SK-N-SH (cell line): ENCODE data around the gene DGKH.

Experiments
- EZH2phosphoT487 ChIP-seq: fragments of 200-600 bp; sonication (generic); IDR thresholded peaks from 2 replicates; pipeline ENCODE4 v1.6.1; 2017; ENCODE audit warnings: low read depth, mixed run types, mild to moderate bottlenecking, antibody characterized with exemption, moderate library complexity, borderline replicate concordance
- GATA2 ChIP-seq: sonication (generic); formaldehyde crosslinking; IDR thresholded peaks from 2 replicates; pipeline ENCODE4 v1.5.0; 2020; ENCODE audit warnings: mild to moderate bottlenecking, missing genetic modification reagents
- MAX ChIP-seq: IDR thresholded peaks from 2 replicates; pipeline ENCODE4 v1.4.0; 2012; ENCODE audit warnings: low read depth
- POLR2AphosphoS5 ChIP-seq: IDR thresholded peaks from 2 replicates; pipeline ENCODE4 v1.6.1; 2012; ENCODE audit warnings: low read depth, low read length
- RAD21 ChIP-seq: IDR thresholded peaks from 2 replicates; pipeline ENCODE4 v1.6.1; 2012; ENCODE audit warnings: mild to moderate bottlenecking, low read length
- RFX5 ChIP-seq: IDR thresholded peaks from 2 replicates; pipeline ENCODE4 v1.6.1; 2012; ENCODE audit warnings: mild to moderate bottlenecking, improper control_type of control experiment, low read length
- SIN3A ChIP-seq: IDR thresholded peaks from 2 replicates; pipeline ENCODE4 v1.6.1; 2012; ENCODE audit warnings: low read depth, mild to moderate bottlenecking, low read length, moderate library complexity, borderline replicate concordance
- TAF1 ChIP-seq: IDR thresholded peaks from 2 replicates; pipeline ENCODE4 v1.6.1; 2012; ENCODE audit warnings: low read depth, mild to moderate bottlenecking, low read length, moderate library complexity, borderline replicate concordance
- YY1 ChIP-seq: IDR thresholded peaks from 2 replicates; pipeline ENCODE4 v1.4.0; 2012; ENCODE audit warnings: low read depth, mild to moderate bottlenecking
- ZBTB33 ChIP-seq: IDR thresholded peaks from 2 replicates; pipeline ENCODE4 v1.4.0; 2012; ENCODE audit warnings: low read depth, borderline replicate concordance
- TF ChIP-seq, protein P1 (sequence below): IDR thresholded peaks from 2 replicates; pipeline ENCODE4 v1.6.1; 2012; ENCODE audit warnings: mild to moderate bottlenecking, low read depth, low read length, moderate library complexity
- TF ChIP-seq, protein P2 (sequence below): fragments of 200-600 bp; sonication (generic); IDR thresholded peaks from 2 replicates; pipeline ENCODE4 v1.6.1; 2017; ENCODE audit warnings: antibody characterized with exemption, mild to moderate bottlenecking, moderate library complexity

GRCh38 chr13:42127047-42127446, 78.6 kb downstream of the DGKH start:
- TF ChIP-seq, protein P1, sequence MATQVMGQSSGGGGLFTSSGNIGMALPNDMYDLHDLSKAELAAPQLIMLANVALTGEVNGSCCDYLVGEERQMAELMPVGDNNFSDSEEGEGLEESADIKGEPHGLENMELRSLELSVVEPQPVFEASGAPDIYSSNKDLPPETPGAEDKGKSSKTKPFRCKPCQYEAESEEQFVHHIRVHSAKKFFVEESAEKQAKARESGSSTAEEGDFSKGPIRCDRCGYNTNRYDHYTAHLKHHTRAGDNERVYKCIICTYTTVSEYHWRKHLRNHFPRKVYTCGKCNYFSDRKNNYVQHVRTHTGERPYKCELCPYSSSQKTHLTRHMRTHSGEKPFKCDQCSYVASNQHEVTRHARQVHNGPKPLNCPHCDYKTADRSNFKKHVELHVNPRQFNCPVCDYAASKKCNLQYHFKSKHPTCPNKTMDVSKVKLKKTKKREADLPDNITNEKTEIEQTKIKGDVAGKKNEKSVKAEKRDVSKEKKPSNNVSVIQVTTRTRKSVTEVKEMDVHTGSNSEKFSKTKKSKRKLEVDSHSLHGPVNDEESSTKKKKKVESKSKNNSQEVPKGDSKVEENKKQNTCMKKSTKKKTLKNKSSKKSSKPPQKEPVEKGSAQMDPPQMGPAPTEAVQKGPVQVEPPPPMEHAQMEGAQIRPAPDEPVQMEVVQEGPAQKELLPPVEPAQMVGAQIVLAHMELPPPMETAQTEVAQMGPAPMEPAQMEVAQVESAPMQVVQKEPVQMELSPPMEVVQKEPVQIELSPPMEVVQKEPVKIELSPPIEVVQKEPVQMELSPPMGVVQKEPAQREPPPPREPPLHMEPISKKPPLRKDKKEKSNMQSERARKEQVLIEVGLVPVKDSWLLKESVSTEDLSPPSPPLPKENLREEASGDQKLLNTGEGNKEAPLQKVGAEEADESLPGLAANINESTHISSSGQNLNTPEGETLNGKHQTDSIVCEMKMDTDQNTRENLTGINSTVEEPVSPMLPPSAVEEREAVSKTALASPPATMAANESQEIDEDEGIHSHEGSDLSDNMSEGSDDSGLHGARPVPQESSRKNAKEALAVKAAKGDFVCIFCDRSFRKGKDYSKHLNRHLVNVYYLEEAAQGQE = no peak
- no peak for TF ChIP-seq RAD21
- TF ChIP-seq, protein P2, sequence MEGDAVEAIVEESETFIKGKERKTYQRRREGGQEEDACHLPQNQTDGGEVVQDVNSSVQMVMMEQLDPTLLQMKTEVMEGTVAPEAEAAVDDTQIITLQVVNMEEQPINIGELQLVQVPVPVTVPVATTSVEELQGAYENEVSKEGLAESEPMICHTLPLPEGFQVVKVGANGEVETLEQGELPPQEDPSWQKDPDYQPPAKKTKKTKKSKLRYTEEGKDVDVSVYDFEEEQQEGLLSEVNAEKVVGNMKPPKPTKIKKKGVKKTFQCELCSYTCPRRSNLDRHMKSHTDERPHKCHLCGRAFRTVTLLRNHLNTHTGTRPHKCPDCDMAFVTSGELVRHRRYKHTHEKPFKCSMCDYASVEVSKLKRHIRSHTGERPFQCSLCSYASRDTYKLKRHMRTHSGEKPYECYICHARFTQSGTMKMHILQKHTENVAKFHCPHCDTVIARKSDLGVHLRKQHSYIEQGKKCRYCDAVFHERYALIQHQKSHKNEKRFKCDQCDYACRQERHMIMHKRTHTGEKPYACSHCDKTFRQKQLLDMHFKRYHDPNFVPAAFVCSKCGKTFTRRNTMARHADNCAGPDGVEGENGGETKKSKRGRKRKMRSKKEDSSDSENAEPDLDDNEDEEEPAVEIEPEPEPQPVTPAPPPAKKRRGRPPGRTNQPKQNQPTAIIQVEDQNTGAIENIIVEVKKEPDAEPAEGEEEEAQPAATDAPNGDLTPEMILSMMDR = no peak
- TF ChIP-seq ZBTB33 = no peak
- TF ChIP-seq RFX5 = no peak
- TF ChIP-seq GATA2 = no peak
- TF ChIP-seq MAX = no peak
- no peak for TF ChIP-seq POLR2AphosphoS5
- no peak for TF ChIP-seq EZH2phosphoT487
- TF ChIP-seq YY1 = no peak
- no peak for TF ChIP-seq TAF1
- no peak for TF ChIP-seq SIN3A
